Activated naive CD8-positive, alpha-beta T cell treated with anti-CD3 and anti-CD28 coated beads, Interleukin-2, amount 10 ng/mL, durations not matched to agents 7 days and 5 days (primary cell): ENCODE data around the gene SLC22A23. TPM values are rescaled to one million over a fixed set of nuclear protein-coding genes. Genes with fewer than 3 reads are reported as not detected.
"Not testable (repeated sequence)": the region's sequence is repeated elsewhere in the genome, so short reads cannot be mapped to it uniquely, and the experiment has no call there.

Experiments used
- ATAC-seq: fragments of 150-1000 bp; cut with Tn5 transposase; one replicate; pipeline ENCODE4 v1.10.0; 2021; ENCODE audit warnings: low read depth, moderate library complexity
- POLR2A ChIA-PET: fragments of 350-600 bp; sonication (Branson Sonifier 250); formaldehyde crosslinking; loops from one replicate; lab custom pipeline; 2021; ENCODE audit warnings: antibody characterized with exemption; lab: Charles Lee
- DNase-seq: peaks from one replicate; pipeline ENCODE4 v3.0.0; 2021
- H3K27ac Mint-ChIP-seq: one replicate; pipeline ENCODE4 v1.8.0; 2022; ENCODE audit warnings: mild to moderate bottlenecking, mixed read lengths
- H3K27me3 Mint-ChIP-seq: one replicate; pipeline ENCODE4 v1.8.0; 2022; ENCODE audit warnings: mild to moderate bottlenecking, moderate library complexity, mixed read lengths
- H3K36me3 Mint-ChIP-seq: one replicate; pipeline ENCODE4 v1.8.0; 2021; ENCODE audit warnings: mild to moderate bottlenecking, mixed read lengths
- H3K4me1 Mint-ChIP-seq: one replicate; pipeline ENCODE4 v1.8.0; 2021; ENCODE audit warnings: mixed read lengths
- H3K4me3 Mint-ChIP-seq: one replicate; pipeline ENCODE4 v1.8.0; 2022; ENCODE audit warnings: mild to moderate bottlenecking, moderate library complexity, mixed read lengths
- H3K9me3 Mint-ChIP-seq: one replicate; pipeline ENCODE4 v1.8.0; 2021; ENCODE audit warnings: mixed read lengths
- total RNA-seq, 2 experiments: library from RNA; stranded (reverse); gene quantifications; one replicate each; pipeline ENCODE4 v1.2.3, GENCODE V29; 2021

Gene SLC22A23
- total RNA-seq, 2 experiments from 2014 or later, result 0.82 to 1.2 TPM

GRCh38 chr6:3381233-3381921, 75.5 kb downstream of the SLC22A23 start:
- no peaks in the 10 kb centered on the region for H3K9me3 Mint-ChIP-seq
- no peaks in the 10 kb centered on the region for H3K36me3 Mint-ChIP-seq
- POLR2A ChIA-PET, result no interaction called here
- H3K4me3 Mint-ChIP-seq, result no peak overlapping the region
- peaks cover 5% of the 10 kb centered on the region for H3K4me1 Mint-ChIP-seq
- no peak for DNase-seq
- ATAC-seq, result no peak
- peaks cover 10% of the 10 kb centered on the region for H3K27me3 Mint-ChIP-seq
- no peak overlapping the region for H3K27ac Mint-ChIP-seq

DNA sequence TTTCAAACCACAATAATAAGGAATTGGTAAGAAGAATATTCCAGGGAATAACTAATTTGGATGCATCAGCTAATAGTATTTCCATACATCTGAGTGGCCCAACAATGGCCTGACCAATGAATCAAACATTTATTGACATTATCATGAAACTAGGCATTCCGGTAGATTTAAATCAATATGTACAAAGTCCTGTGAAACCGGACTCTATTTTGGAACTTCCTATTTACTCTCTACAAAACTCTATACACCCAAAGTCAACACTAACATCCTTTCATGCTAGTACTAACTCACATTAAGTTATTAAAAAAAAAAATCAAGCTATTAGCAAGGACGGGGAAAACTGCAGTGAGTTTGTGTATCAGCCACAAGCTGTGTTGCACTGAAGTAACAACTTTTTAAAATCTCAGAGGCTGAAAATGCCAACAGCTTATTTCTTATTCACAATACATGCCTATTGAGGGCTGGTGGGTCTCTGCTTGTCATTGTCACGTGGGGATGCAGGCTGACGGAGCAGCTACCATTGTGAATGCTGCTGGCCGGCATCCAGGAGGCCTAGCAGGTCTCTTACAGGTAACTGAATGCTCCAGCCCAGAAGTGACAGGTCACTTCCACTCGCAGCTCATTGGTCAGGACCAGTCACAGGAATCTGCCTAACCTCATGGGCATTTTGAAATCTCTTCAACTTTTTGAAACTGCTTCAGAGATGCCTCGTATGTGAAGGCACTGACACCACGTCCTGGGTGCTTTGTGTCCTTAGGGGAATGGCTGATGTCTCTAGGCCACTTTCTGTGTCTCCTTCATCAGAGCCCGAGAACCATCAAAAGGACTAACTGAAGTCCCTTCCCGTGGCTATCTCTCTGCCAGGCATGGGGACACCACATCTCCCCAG, 76.3 kb downstream of the SLC22A23 start:
- DNase-seq, result no peak
- H3K27ac Mint-ChIP-seq, result no peak overlapping the region
- no peaks in the 10 kb centered on the region for H3K36me3 Mint-ChIP-seq
- ATAC-seq, result no peak
- H3K4me3 Mint-ChIP-seq, result no peak overlapping the region
- H3K4me1 Mint-ChIP-seq, result peaks cover 5% of the 10 kb centered on the region
- H3K27me3 Mint-ChIP-seq, result peaks cover 11% of the 10 kb centered on the region
- POLR2A ChIA-PET, result no interaction called here
- H3K9me3 Mint-ChIP-seq, result no peaks in the 10 kb centered on the region

- no peak for ATAC-seq
Measured at GRCh38 chr6:3379482-3380060, 77.3 kb downstream of the SLC22A23 start.

GRCh38 chr6:3378808-3379207, 78.0 kb downstream of the SLC22A23 start:
- ATAC-seq, H3K36me3 Mint-ChIP-seq, H3K4me1 Mint-ChIP-seq, H3K4me3 Mint-ChIP-seq, POLR2A ChIA-PET, DNase-seq, H3K9me3 Mint-ChIP-seq, H3K27me3 Mint-ChIP-seq, H3K27ac Mint-ChIP-seq: not testable (repeated sequence)

More at GRCh38 chr6:3379482-3380060, 77.3 kb downstream of the SLC22A23 start:
- Mint-ChIP-seq H3K36me3 (no peaks in the 10 kb centered on the region), H3K9me3 (no peaks in the 10 kb centered on the region), H3K27ac (no peak overlapping the region), H3K4me1 (peaks cover 5% of the 10 kb centered on the region), H3K4me3 (no peak overlapping the region), H3K27me3 (peaks cover 8% of the 10 kb centered on the region)
- POLR2A ChIA-PET, result no interaction called here
- no peak for DNase-seq

- H3K27me3 Mint-ChIP-seq, H3K36me3 Mint-ChIP-seq, H3K27ac Mint-ChIP-seq, H3K9me3 Mint-ChIP-seq, POLR2A ChIA-PET, H3K4me1 Mint-ChIP-seq, DNase-seq: not testable (repeated sequence)
- peak; percentile 83 for ATAC-seq
- peak overlapping the region; percentile 7 for H3K4me3 Mint-ChIP-seq
Measured at GRCh38 chr6:3378398-3378782, 78.5 kb downstream of the SLC22A23 start.

- H3K4me3 Mint-ChIP-seq, result peak overlapping the region; percentile 7
- DNase-seq (no peak), ATAC-seq (no peak)
- POLR2A ChIA-PET, result no interaction called here
- peaks cover 6% of the 10 kb centered on the region for H3K27me3 Mint-ChIP-seq
- no peaks in the 10 kb centered on the region for H3K36me3 Mint-ChIP-seq
- H3K4me1 Mint-ChIP-seq, result peaks cover 5% of the 10 kb centered on the region
- no peak overlapping the region for H3K27ac Mint-ChIP-seq
- H3K9me3 Mint-ChIP-seq, result no peaks in the 10 kb centered on the region
Measured at GRCh38 chr6:3377536-3378397, 79.1 kb downstream of the SLC22A23 start.

DNA sequence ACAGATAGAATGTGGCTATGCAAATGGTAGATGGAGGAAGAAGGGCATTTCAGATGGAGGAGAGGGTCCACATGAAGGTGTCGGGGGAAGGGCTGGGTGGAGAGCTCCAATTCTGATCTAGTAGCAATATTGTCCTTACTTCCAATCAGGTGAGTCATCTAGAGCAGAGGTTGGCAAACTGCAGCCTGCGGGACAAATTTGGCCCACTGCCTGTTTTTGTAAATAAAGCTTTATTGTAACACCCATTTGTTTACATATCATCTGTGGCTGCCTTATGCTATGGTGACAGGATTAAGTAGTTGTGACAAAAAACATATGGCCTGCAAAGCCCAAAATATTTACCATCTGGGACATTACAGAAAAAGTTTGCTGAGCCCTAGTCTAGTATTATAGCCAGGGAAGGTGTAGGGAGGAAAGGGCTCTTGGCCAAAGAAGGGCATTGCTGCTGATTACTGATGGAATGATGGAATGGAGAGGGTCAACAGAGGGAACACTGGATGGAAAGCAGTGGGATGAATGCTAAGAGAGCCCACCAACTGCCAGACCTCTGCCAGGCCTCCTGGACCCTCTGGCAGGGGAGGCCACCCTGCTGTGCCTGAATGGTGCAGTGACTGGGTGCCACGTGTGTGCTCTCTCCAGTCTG, 79.8 kb downstream of the SLC22A23 start:
- no peak overlapping the region for H3K27ac Mint-ChIP-seq
- no peaks in the 10 kb centered on the region for H3K9me3 Mint-ChIP-seq
- no peak for ATAC-seq
- peaks cover 6% of the 10 kb centered on the region for H3K27me3 Mint-ChIP-seq
- DNase-seq, result no peak
- POLR2A ChIA-PET, result no interaction called here
- H3K4me3 Mint-ChIP-seq, result no peak overlapping the region
- no peaks in the 10 kb centered on the region for H3K36me3 Mint-ChIP-seq
- peaks cover 5% of the 10 kb centered on the region for H3K4me1 Mint-ChIP-seq

DNA sequence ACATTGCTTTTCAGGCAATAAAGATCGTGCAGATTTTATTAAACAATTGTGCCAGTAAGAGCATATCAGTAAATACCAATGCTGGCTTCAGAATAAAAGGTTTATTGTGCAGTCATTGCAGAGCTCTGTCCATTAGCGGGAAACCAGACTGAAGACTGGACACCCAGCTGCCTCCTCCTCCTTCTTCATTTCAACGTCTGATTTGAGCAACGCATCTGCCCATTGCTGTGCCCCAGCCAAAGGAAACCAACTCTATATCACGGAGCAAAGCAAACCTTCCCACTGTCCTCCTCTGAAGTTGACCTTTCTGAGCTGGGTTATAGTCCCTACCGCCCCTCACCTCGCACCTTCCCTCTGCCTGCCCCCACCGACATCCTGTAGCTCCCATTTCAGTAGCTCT, 80.8 kb downstream of the SLC22A23 start:
- H3K4me1 Mint-ChIP-seq, result peaks cover 6% of the 10 kb centered on the region
- H3K27me3 Mint-ChIP-seq, result peaks cover 6% of the 10 kb centered on the region
- DNase-seq (no peak), ATAC-seq (no peak)
- no peak overlapping the region for H3K27ac Mint-ChIP-seq
- H3K4me3 Mint-ChIP-seq, result no peak overlapping the region
- no peaks in the 10 kb centered on the region for H3K9me3 Mint-ChIP-seq
- no peaks in the 10 kb centered on the region for H3K36me3 Mint-ChIP-seq
- POLR2A ChIA-PET, result no interaction called here

GRCh38 chr6:3373597-3374203, 83.2 kb downstream of the SLC22A23 start:
- no peak overlapping the region for H3K27ac Mint-ChIP-seq
- ATAC-seq (no peak), DNase-seq (no peak)
- peaks cover 6% of the 10 kb centered on the region for H3K4me1 Mint-ChIP-seq
- H3K9me3 Mint-ChIP-seq, result no peaks in the 10 kb centered on the region
- POLR2A ChIA-PET, result no interaction called here
- H3K4me3 Mint-ChIP-seq, result no peak overlapping the region
- peaks cover 2% of the 10 kb centered on the region for H3K27me3 Mint-ChIP-seq
- no peaks in the 10 kb centered on the region for H3K36me3 Mint-ChIP-seq

DNA sequence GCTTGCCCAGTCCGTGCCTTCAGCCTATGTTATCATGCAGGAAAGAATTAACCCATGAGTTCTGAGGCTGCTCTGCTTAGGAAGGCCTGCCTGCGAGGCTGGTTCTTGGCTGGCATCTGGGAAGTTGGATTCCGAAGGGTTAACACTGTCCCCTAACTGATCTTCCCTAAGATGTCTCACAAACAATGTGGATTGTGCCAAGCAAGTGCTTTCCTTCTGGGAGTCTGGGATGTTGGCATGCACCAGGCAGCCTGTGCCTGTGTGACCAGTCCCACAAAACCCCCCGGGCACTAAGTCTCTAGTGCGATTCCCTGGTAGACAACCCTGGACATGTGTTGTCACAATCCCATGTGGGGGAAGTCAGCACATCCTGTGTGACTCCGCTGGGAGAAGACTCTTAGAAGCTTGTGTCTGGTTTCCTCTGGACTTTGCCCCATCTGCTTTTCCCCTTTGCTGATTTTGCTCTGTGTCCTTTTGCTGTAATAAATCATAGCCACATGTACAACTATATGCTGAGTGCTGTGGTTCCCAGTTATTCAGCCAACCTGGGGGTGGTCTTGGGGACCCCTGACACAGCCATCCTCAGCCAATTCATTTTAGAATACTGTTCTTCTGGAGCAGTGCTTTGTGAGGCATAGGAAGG, 83.8 kb downstream of the SLC22A23 start:
- no peak for DNase-seq
- Mint-ChIP-seq H3K27ac (no peak overlapping the region), H3K4me3 (no peak overlapping the region), H3K36me3 (no peaks in the 10 kb centered on the region), H3K4me1 (peaks cover 2% of the 10 kb centered on the region), H3K9me3 (no peaks in the 10 kb centered on the region), H3K27me3 (peaks cover 2% of the 10 kb centered on the region)
- no peak for ATAC-seq
- POLR2A ChIA-PET, result no interaction called here

- peaks cover 2% of the 10 kb centered on the region for H3K27me3 Mint-ChIP-seq
- no peaks in the 10 kb centered on the region for H3K9me3 Mint-ChIP-seq
- H3K4me1 Mint-ChIP-seq, result peaks cover 1% of the 10 kb centered on the region
- DNase-seq, result no peak
- no peaks in the 10 kb centered on the region for H3K36me3 Mint-ChIP-seq
- ATAC-seq, result no peak
- H3K27ac Mint-ChIP-seq, result no peak overlapping the region
- POLR2A ChIA-PET, result no interaction called here
- no peak overlapping the region for H3K4me3 Mint-ChIP-seq
Measured at GRCh38 chr6:3372184-3372846, 84.5 kb downstream of the SLC22A23 start.
